HG03520 (cell line): ENCODE data around the gene SAMD5.

Source experiments
- ATAC-seq: cut with Tn5 transposase; IDR thresholded peaks from one replicate; pipeline ENCODE4 v1.9.1; 2021; ENCODE audit warnings: mild to moderate bottlenecking, moderate library complexity; ENCODE audit not compliant: unreplicated experiment

SAMD5 gene

GRCh38 chr6:147508042-147508865, at the start of gene SAMD5:
TSS of gene SAMD5 (plus strand) at chr6:147508690. CDS start at chr6:147508929, 239 bp downstream.
- peak; percentile 30 for ATAC-seq

GRCh38 chr6:147459780-147460179, 48.7 kb upstream of the SAMD5 start:
- ATAC-seq = no peak

- ATAC-seq = no peak
Observed at GRCh38 chr6:147463651-147464050, 44.8 kb upstream of the SAMD5 start.

GRCh38 chr6:147467428-147467827, 41.1 kb upstream of the SAMD5 start:
- ATAC-seq = no peak

GRCh38 chr6:147467886-147468285, 40.6 kb upstream of the SAMD5 start:
- ATAC-seq = no peak

GRCh38 chr6:147468634-147469033, 39.9 kb upstream of the SAMD5 start:
- ATAC-seq = no peak

- no peak for ATAC-seq
Observed at GRCh38 chr6:147479857-147480256, 28.6 kb upstream of the SAMD5 start.

GRCh38 chr6:147486683-147487082, 21.8 kb upstream of the SAMD5 start:
- peak; percentile 76 for ATAC-seq

GRCh38 chr6:147497472-147497871, 11.0 kb upstream of the SAMD5 start:
- no peak for ATAC-seq

- ATAC-seq = no peak
Observed at GRCh38 chr6:147503587-147503986, 4.9 kb upstream of the SAMD5 start.

- no peak for ATAC-seq
Observed at GRCh38 chr6:147504848-147505247, 3.6 kb upstream of the SAMD5 start.

- peak; percentile 38 for ATAC-seq
Observed at GRCh38 chr6:147506704-147507114, 1.8 kb upstream of the SAMD5 start.

- ATAC-seq = no peak
Observed at GRCh38 chr6:147507162-147508041, 1.1 kb upstream of the SAMD5 start.

- no peak for ATAC-seq
Observed at GRCh38 chr6:147508866-147509608, 547 bp downstream of the SAMD5 start.

- ATAC-seq = peak; percentile 37
Observed at GRCh38 chr6:147509891-147510290, 1.4 kb downstream of the SAMD5 start.

- ATAC-seq = no peak
Observed at GRCh38 chr6:147510929-147511590, 2.6 kb downstream of the SAMD5 start.

- ATAC-seq = no peak
Observed at GRCh38 chr6:147514831-147515230, 6.3 kb downstream of the SAMD5 start.

GRCh38 chr6:147515327-147515726, 6.8 kb downstream of the SAMD5 start:
- ATAC-seq = no peak

GRCh38 chr6:147522597-147522996, 14.1 kb downstream of the SAMD5 start:
- ATAC-seq = peak; percentile 72

- ATAC-seq = no peak
Observed at GRCh38 chr6:147525519-147526209, 17.2 kb downstream of the SAMD5 start.
